ENCODE results near the gene SPON2. TPM values are rescaled to one million over a fixed set of nuclear protein-coding genes. Genes with fewer than 3 reads are reported as not detected.

The SPON2 gene
- total RNA-seq, 2 experiments from 2014 or later: 9.9 to 10.5 TPM

DNA sequence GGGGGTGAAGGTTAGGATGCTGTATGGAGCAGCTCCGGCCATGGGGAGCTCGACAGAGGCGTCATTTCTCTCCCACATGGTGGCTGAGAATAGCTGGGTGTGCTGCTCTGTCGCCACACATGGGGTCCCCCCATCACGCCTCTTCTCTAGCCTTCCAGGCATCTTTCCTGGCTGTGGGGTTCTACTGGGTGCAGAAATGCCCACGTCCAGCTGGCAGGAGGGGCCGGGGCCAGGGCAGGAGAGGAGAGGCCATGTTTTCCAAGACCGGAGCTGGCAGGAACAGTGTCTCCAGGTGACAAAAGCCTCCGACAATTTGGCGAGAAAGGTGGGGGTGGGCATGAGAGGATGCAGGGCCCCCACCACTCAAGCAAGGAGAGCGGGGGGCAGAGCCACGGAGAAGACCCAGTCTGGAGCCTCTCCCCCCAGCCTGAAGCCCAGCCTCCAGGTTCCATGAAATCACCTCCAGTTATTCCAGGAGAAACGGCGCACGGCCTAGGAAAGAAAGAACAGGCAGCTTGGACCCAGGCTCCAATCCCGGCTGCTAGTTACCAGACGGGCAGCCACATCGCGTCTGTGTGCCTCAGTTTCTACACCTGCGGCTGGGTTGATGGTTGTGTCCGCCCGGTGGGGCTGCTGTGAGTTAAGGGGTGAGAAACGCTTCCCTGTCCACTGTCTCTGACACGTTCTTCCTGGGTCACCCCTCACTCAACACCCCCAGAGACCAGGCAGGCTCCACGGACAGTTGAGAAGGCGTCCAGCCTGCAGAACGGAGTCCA lies 27.4 kb upstream of the SPON2 start:
- TF ChIP-seq, protein P1, sequence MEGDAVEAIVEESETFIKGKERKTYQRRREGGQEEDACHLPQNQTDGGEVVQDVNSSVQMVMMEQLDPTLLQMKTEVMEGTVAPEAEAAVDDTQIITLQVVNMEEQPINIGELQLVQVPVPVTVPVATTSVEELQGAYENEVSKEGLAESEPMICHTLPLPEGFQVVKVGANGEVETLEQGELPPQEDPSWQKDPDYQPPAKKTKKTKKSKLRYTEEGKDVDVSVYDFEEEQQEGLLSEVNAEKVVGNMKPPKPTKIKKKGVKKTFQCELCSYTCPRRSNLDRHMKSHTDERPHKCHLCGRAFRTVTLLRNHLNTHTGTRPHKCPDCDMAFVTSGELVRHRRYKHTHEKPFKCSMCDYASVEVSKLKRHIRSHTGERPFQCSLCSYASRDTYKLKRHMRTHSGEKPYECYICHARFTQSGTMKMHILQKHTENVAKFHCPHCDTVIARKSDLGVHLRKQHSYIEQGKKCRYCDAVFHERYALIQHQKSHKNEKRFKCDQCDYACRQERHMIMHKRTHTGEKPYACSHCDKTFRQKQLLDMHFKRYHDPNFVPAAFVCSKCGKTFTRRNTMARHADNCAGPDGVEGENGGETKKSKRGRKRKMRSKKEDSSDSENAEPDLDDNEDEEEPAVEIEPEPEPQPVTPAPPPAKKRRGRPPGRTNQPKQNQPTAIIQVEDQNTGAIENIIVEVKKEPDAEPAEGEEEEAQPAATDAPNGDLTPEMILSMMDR (IDR thresholded peaks at IDR 0.05): no peak
- Mint-ChIP-seq H3K9me3 (no peaks in the 10 kb centered on the region), H3K27ac (peak overlapping the region; percentile 96), H3K4me3 (peak overlapping the region; percentile 72), H3K4me1 (ENCODE audit: low read depth) (peaks cover 42% of the 10 kb centered on the region), H3K36me3 (ENCODE audit: low read depth) (peaks cover 6% of the 10 kb centered on the region), H3K27me3 (no peaks in the 10 kb centered on the region)
- DNase-seq: peak; percentile 0
- ATAC-seq: no peak
- ChIA-PET POLR2A (interaction anchor here (0.6 to 5.5 kb wide), 9 partner anchors 8 to 270 kb away, joined by 3 to 30 read pairs (median 3); partner anchors contain the start of gene CTBP1), CTCF (interaction anchor here (0.9 to 1.0 kb wide), 2 partner anchors 17 to 69 kb away, joined by 3 to 4 read pairs; no protein-coding TSS in a partner anchor)
- intact Hi-C loops (cut with micrococcal nuclease): loop anchor here (5.0 kb wide), 1 partner anchor 48 kb away; the partner anchor contains the start of gene CTBP1

DNA sequence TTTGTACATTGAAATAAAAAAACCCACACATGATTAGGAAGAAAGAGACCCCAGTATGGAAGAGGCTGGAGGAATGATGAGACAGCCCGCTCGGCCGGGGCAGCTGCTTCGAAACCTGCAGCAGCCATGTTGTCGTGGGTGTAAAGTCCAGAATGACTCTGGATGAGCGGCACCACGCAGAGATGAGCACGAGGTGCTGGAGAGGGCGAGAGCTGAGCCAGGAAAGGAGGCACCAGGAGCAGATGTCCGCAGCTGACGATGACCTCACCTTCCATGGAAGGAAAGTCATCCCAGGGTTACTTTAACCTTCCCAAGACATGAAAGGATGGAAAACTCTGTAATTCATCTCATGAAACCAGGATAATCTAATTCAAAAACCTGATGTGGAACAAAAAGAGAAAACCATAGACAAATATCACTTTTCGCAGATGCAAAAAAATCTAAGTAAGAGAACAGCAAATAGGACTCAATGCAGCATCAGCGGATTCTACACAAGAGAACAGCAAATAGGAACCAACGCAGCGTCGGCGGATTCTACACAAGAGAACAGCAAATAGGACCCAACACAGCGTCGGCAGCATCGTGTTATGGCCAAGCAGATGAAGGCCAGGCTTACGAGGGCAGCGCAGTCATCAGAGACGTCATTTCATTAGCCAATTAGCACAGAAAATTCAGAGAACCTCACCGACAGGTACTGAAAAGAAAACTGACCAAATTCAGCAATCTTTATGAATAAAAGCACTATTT lies 25.9 kb upstream of the SPON2 start:
- peaks cover 6% of the 10 kb centered on the region for H3K36me3 Mint-ChIP-seq (ENCODE audit: low read depth)
- H3K27me3 Mint-ChIP-seq: no peaks in the 10 kb centered on the region
- ChIA-PET CTCF (no interaction called here), POLR2A (interaction anchor here (0.6 to 1.1 kb wide), 2 partner anchors 10 kb away, joined by 3 read pairs; no protein-coding TSS in a partner anchor)
- no peaks in the 10 kb centered on the region for H3K9me3 Mint-ChIP-seq
- no peak overlapping the region for H3K4me3 Mint-ChIP-seq
- H3K4me1 Mint-ChIP-seq (ENCODE audit: low read depth): peaks cover 27% of the 10 kb centered on the region
- ATAC-seq (no peak), DNase-seq (no peak)
- H3K27ac Mint-ChIP-seq: no peak overlapping the region
- intact Hi-C loops (cut with micrococcal nuclease): no loop called here
- TF ChIP-seq, protein P1 (IDR thresholded peaks at IDR 0.05): no peak

DNA sequence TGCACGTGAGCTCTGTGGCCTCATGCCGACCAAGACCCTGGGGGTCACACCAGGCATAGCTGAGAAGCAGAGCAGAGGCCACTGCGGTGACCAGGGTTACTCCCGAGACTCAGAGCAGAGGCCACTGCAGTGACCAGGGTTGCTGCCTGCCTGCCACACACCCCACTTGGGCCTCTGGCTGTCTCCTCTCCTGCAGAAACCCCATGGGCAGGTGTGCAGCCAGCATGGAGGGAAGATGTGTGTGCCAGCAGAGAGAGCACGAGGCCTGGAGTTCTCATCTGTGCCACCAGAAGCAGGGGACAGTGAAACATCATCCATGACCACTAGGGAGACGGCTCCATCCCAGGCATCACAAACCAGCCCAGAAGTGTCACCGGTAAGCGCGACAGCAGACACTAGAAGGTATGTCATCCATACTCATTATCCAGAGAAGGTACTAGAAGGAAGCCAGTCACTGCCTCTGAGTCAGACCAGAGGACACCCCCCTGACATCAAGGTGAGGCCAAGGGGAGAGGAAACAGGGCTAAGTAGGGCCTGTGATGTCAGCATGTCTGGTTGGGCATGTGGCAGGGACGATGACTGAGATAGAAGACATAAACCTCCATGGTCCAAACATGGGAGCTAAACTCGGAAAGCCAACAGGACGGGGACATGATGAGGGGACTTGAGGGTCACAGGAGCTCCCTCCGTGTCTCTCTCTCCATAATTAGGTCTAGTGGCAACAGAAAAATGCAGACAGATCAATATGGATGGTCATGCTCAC lies 24.2 kb upstream of the SPON2 start:
- TF ChIP-seq, protein P1 (IDR thresholded peaks at IDR 0.05): no peak
- intact Hi-C loops (cut with micrococcal nuclease): no loop called here
- POLR2A ChIA-PET: interaction anchor here (0.8 to 1.1 kb wide), 3 partner anchors 12 to 49 kb away, joined by 3 to 4 read pairs (median 3); no protein-coding TSS in a partner anchor
- H3K9me3 Mint-ChIP-seq: no peaks in the 10 kb centered on the region
- DNase-seq (no peak), ATAC-seq (no peak)
- CTCF ChIA-PET: interaction anchor here (1.1 kb wide), 2 partner anchors 29 to 68 kb away, joined by 3 to 5 read pairs; no protein-coding TSS in a partner anchor
- H3K4me1 Mint-ChIP-seq (ENCODE audit: low read depth): peaks cover 13% of the 10 kb centered on the region
- H3K27me3 Mint-ChIP-seq: no peaks in the 10 kb centered on the region
- peaks cover 6% of the 10 kb centered on the region for H3K36me3 Mint-ChIP-seq (ENCODE audit: low read depth)
- no peak overlapping the region for H3K27ac Mint-ChIP-seq
- no peak overlapping the region for H3K4me3 Mint-ChIP-seq

DNA sequence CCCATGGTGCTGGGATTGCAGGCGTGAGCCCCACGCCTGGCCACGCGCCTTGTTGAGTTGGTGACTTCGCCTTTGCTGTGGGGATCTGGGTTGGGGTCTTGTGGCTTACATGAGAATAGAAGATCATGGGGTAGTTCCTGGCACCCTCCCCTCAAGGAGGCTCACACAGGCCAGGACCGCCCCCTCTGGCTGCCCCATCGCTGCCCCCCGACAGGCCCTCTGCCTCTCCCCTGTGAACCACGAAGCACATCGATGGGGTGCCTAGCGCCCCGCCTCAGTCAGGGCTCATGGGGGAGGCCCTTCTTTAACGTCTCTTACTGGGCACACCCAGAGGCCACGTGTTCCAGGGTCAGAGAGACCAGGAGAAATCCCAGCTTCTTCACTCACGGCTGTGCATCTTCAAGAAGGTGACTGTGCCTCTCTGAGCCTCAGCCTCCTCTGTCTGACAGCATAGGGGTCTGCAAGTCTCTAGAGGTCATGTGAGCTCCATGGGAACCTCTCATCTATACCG lies 23.6 kb upstream of the SPON2 start:
- intact Hi-C loops (cut with micrococcal nuclease): no loop called here
- Mint-ChIP-seq H3K9me3 (peaks cover 2% of the 10 kb centered on the region), H3K4me3 (no peak overlapping the region), H3K36me3 (ENCODE audit: low read depth) (peaks cover 6% of the 10 kb centered on the region), H3K4me1 (ENCODE audit: low read depth) (peaks cover 9% of the 10 kb centered on the region), H3K27me3 (no peaks in the 10 kb centered on the region), H3K27ac (no peak overlapping the region)
- ATAC-seq: no peak
- ChIA-PET CTCF (no interaction called here), POLR2A (no interaction called here)
- TF ChIP-seq, protein P1 (IDR thresholded peaks at IDR 0.05): no peak
- DNase-seq: no peak
